Caco-2 (cell line): ENCODE measurements around the gene GMNC. TPM values are rescaled to one million over a fixed set of nuclear protein-coding genes. Genes with fewer than 3 reads are reported as not detected.

Experiments
- BruUV-seq: library from RNA; stranded (reverse); fragments of 400-500 nt; replicated peaks from 2 replicates; lab custom pipeline; 2021; lab: Mats Ljungman, UMichigan
- CTCF ChIA-PET: fragments of 300-600 bp; sonication (Branson Sonifier 250); formaldehyde crosslinking; loops from one replicate; lab custom pipeline; 2022; ENCODE audit warnings: antibody characterized with exemption; lab: Charles Lee
- POLR2A ChIA-PET: fragments of 300-600 bp; sonication (Branson Sonifier 250); formaldehyde crosslinking; loops from one replicate; lab custom pipeline; 2022; ENCODE audit warnings: antibody characterized with exemption; lab: Charles Lee
- DNase-seq, 2 experiments: peaks; one replicate each; pipeline versions ENCODE4 v3.0.0 to v3.0.0-alpha.2; 2020 to 2022
- H3K27me3 ChIP-seq: replicated peaks from 2 replicates; pipeline ENCODE4 v1.6.0; 2011; ENCODE audit warnings: low read length; ENCODE audit not compliant: control insufficient read depth, insufficient read depth
- H3K36me3 ChIP-seq: 2 replicates; pipeline ENCODE4 v1.5.1; 2011; ENCODE audit warnings: low read length; ENCODE audit not compliant: control insufficient read depth, insufficient read depth
- H3K4me1 ChIP-seq: fragments of 250-450 bp; sonication (Bioruptor Pico); 2 replicates; pipeline ENCODE4 v1.5.1; 2020; ENCODE audit warnings: mild to moderate bottlenecking
- H3K4me3 ChIP-seq: 2 replicates; pipeline ENCODE4 v1.5.1; 2011; ENCODE audit warnings: low read depth, mild to moderate bottlenecking, control low read depth, low read length
- H3K9me3 ChIP-seq: fragments of 250-450 bp; sonication (Bioruptor Pico); 2 replicates; pipeline ENCODE4 v1.5.1; 2020; ENCODE audit warnings: mild to moderate bottlenecking, moderate library complexity
- H3K27ac Mint-ChIP-seq: one replicate; pipeline ENCODE4 v1.8.0; 2022; ENCODE audit warnings: mixed read lengths; ENCODE audit not compliant: unreplicated experiment
- H3K27me3 Mint-ChIP-seq: one replicate; pipeline ENCODE4 v1.8.0; 2022; ENCODE audit warnings: mixed read lengths; ENCODE audit not compliant: insufficient read depth, unreplicated experiment
- H3K36me3 Mint-ChIP-seq: one replicate; pipeline ENCODE4 v1.8.0; 2022; ENCODE audit warnings: mild to moderate bottlenecking, mixed read lengths; ENCODE audit not compliant: insufficient read depth, unreplicated experiment
- H3K4me1 Mint-ChIP-seq: one replicate; pipeline ENCODE4 v1.8.0; 2022; ENCODE audit warnings: low read depth, mixed read lengths; ENCODE audit not compliant: unreplicated experiment
- H3K4me3 Mint-ChIP-seq: one replicate; pipeline ENCODE4 v1.8.0; 2022; ENCODE audit warnings: mild to moderate bottlenecking, moderate library complexity, mixed read lengths; ENCODE audit not compliant: unreplicated experiment
- H3K9me3 Mint-ChIP-seq: one replicate; pipeline ENCODE4 v1.8.0; 2022; ENCODE audit warnings: mixed read lengths; ENCODE audit not compliant: unreplicated experiment
- CTCF ChIP-seq, 2 experiments: fragments of 200-600 bp in 1 of 2; IDR thresholded peaks; 1 replicate in 1 of 2; 2 replicates in 1 of 2; pipeline versions ENCODE4 v1.5.1 to v1.8.0; 2011 to 2022; ENCODE audit warnings: antibody characterized with exemption in 1 of 2, control low read depth in 1 of 2, inconsistent platforms in 1 of 2, low read depth in 1 of 2, low read length in 1 of 2, mild to moderate bottlenecking in 1 of 2, moderate library complexity in 1 of 2; ENCODE audit not compliant: insufficient read depth in 1 of 2, severe bottlenecking in 1 of 2, unreplicated experiment in 1 of 2
- intact Hi-C: fragments of 100-400 bp; cut with micrococcal nuclease; formaldehyde crosslinking; loops from one replicate; pipeline ENCODE4 v1.10.0; 2022; ENCODE audit not compliant: unreplicated experiment
- total RNA-seq: library from RNA; stranded (reverse); gene quantifications from 2 replicates; pipeline ENCODE4 v1.2.3, GENCODE V29; 2022

The GMNC gene
- total RNA-seq, 1 experiment from 2014 or later = not detected

GRCh38 chr3:190903156-190903555 is 40.7 kb upstream of the GMNC start:
- no peaks in the 10 kb centered on the region for H3K27me3 Mint-ChIP-seq
- H3K27ac Mint-ChIP-seq = no peak overlapping the region
- no peak for DNase-seq
- intact Hi-C loops = no loop called here
- Histone ChIP-seq H3K4me1 (no peaks in the 10 kb centered on the region), H3K36me3 (no peaks in the 10 kb centered on the region), H3K4me3 (no peak overlapping the region), H3K9me3 (no peaks in the 10 kb centered on the region; the same call in 1 of the 2 replicates), H3K27me3 (no peaks in the 10 kb centered on the region)
- CTCF ChIA-PET = no interaction called here
- POLR2A ChIA-PET = no interaction called here
- H3K36me3 Mint-ChIP-seq = no peaks in the 10 kb centered on the region
- no peak for TF ChIP-seq CTCF (IDR thresholded peaks at IDR 0.05; ENCODE audit: insufficient read depth in 1 of 2, low read depth in 1 of 2, low read length in 1 of 2, severe bottlenecking in 1 of 2, unreplicated experiment in 1 of 2)
- H3K9me3 Mint-ChIP-seq = no peaks in the 10 kb centered on the region
- BruUV-seq = no TSS peak
- no peaks in the 10 kb centered on the region for H3K4me1 Mint-ChIP-seq
- H3K4me3 Mint-ChIP-seq = no peak overlapping the region

GRCh38 chr3:190902292-190902691 is 39.8 kb upstream of the GMNC start:
- Mint-ChIP-seq H3K36me3 (no peaks in the 10 kb centered on the region), H3K4me3 (no peak overlapping the region), H3K27ac (no peak overlapping the region), H3K9me3 (no peaks in the 10 kb centered on the region), H3K4me1 (no peaks in the 10 kb centered on the region), H3K27me3 (no peaks in the 10 kb centered on the region)
- Histone ChIP-seq H3K27me3 (no peaks in the 10 kb centered on the region), H3K4me1 (no peaks in the 10 kb centered on the region), H3K36me3 (no peaks in the 10 kb centered on the region), H3K9me3 (no peaks in the 10 kb centered on the region; the same call in 1 of the 2 replicates), H3K4me3 (no peak overlapping the region)
- TF ChIP-seq CTCF (IDR thresholded peaks at IDR 0.05; ENCODE audit: insufficient read depth in 1 of 2, low read depth in 1 of 2, low read length in 1 of 2, severe bottlenecking in 1 of 2, unreplicated experiment in 1 of 2) = no peak
- ChIA-PET POLR2A (no interaction called here), CTCF (no interaction called here)
- intact Hi-C loops = no loop called here
- no peak for DNase-seq
- no TSS peak for BruUV-seq

- no TSS peak for BruUV-seq
- no peaks in the 10 kb centered on the region for H3K9me3 ChIP-seq
- no peaks in the 10 kb centered on the region for H3K4me1 Mint-ChIP-seq
- TF ChIP-seq CTCF (IDR thresholded peaks at IDR 0.05; ENCODE audit: insufficient read depth in 1 of 2, low read depth in 1 of 2, low read length in 1 of 2, severe bottlenecking in 1 of 2, unreplicated experiment in 1 of 2) = no peak
- ChIA-PET CTCF (no interaction called here), POLR2A (no interaction called here)
- peaks cover 3% of the 10 kb centered on the region for H3K27me3 Mint-ChIP-seq
- H3K4me3 ChIP-seq = no peak overlapping the region
- H3K4me1 ChIP-seq = no peaks in the 10 kb centered on the region
- no peak overlapping the region for H3K27ac Mint-ChIP-seq
- DNase-seq = no peak
- no peaks in the 10 kb centered on the region for H3K36me3 Mint-ChIP-seq
- no peak overlapping the region for H3K4me3 Mint-ChIP-seq
- H3K36me3 ChIP-seq = no peaks in the 10 kb centered on the region
- intact Hi-C loops = no loop called here
- H3K27me3 ChIP-seq = no peaks in the 10 kb centered on the region
- no peaks in the 10 kb centered on the region for H3K9me3 Mint-ChIP-seq
Observed at GRCh38 chr3:190892395-190892902, 30.0 kb upstream of the GMNC start.
